Natural killer cell (primary cell): ENCODE measurements around the gene WFS1. TPM values are rescaled to one million over a fixed set of nuclear protein-coding genes. Genes with fewer than 3 reads are reported as not detected.

ENCODE experiments used
- ATAC-seq, 3 donors: fragments of 150-1000 bp in 2 of 3; fragments of 200-7000 bp in 1 of 3; cut with Tn5 transposase; 1 replicate in 1 of 3; 2 replicates in 2 of 3; pipeline ENCODE4 v1.10.0; 2021; ENCODE audit warnings: mild to moderate bottlenecking in 2 of 3, moderate library complexity in 2 of 3
- DNase-seq, 2 donors: peaks; one replicate each; pipeline versions ENCODE4 v3.0.0 to v3.0.0-alpha.2; 2013 to 2021; ENCODE audit warnings: mixed read lengths in 1 of 2
- H3K27ac ChIP-seq: one replicate; pipeline ENCODE4 v1.5.1; 2013; ENCODE audit warnings: mild to moderate bottlenecking, low read length
- H3K27me3 ChIP-seq: one replicate; pipeline ENCODE4 v1.6.1; 2013; ENCODE audit warnings: low read length; ENCODE audit not compliant: control insufficient read depth, insufficient read depth
- H3K36me3 ChIP-seq: one replicate; pipeline ENCODE4 v1.6.1; 2013; ENCODE audit warnings: low read length; ENCODE audit not compliant: control insufficient read depth, insufficient read depth
- H3K4me1 ChIP-seq: one replicate; pipeline ENCODE4 v1.6.1; 2013; ENCODE audit warnings: low read length; ENCODE audit not compliant: control insufficient read depth, insufficient read depth
- H3K4me3 ChIP-seq: one replicate; pipeline ENCODE4 v1.5.1; 2013; ENCODE audit warnings: low read length
- H3K9me3 ChIP-seq: one replicate; pipeline ENCODE4 v1.6.1; 2013; ENCODE audit warnings: low read length; ENCODE audit not compliant: control insufficient read depth, insufficient read depth
- H3K27ac Mint-ChIP-seq, 2 donors: one replicate each; pipeline ENCODE4 v1.8.0; 2022; ENCODE audit warnings: mild to moderate bottlenecking in 2 of 2, mixed read lengths in 2 of 2, moderate library complexity in 1 of 2
- H3K27me3 Mint-ChIP-seq, 2 donors: one replicate each; pipeline ENCODE4 v1.8.0; 2022; ENCODE audit warnings: low read depth in 2 of 2, mixed read lengths in 2 of 2
- H3K36me3 Mint-ChIP-seq: one replicate; pipeline ENCODE4 v1.8.0; 2022; ENCODE audit warnings: mixed read lengths
- H3K4me1 Mint-ChIP-seq, 2 donors: one replicate each; pipeline ENCODE4 v1.8.0; 2022; ENCODE audit warnings: mixed read lengths in 2 of 2
- H3K4me3 Mint-ChIP-seq: one replicate; pipeline ENCODE4 v1.8.0; 2022; ENCODE audit warnings: mild to moderate bottlenecking, moderate library complexity, mixed read lengths
- H3K9me3 Mint-ChIP-seq, 2 donors: one replicate each; pipeline ENCODE4 v1.8.0; 2022; ENCODE audit warnings: mixed read lengths in 2 of 2
- CTCF ChIP-seq: fragments of 200-600 bp; IDR thresholded peaks from one replicate; pipeline ENCODE4 v1.8.0; 2022; ENCODE audit warnings: antibody characterized with exemption
- WGBS: methylation state at CpG from one replicate; pipeline ENCODE4 v1.1.7; 2013; ENCODE audit warnings: missing lambda C conversion rate; ENCODE audit not compliant: insufficient coverage; 5-methylcytosine and 5-hydroxymethylcytosine counted together
- intact Hi-C: fragments of 100-400 bp; cut with micrococcal nuclease; formaldehyde crosslinking; loops from one replicate; pipeline ENCODE4 v1.14.2; 2022
- total RNA-seq, 4 donors: library from RNA; stranded (reverse); fragments of 120-200 nt in 1 of 4; gene quantifications; one replicate each; pipeline versions ENCODE4 v1.2.3 to v1.2.4, GENCODE V29; 2013 to 2022

Gene WFS1
- total RNA-seq, 3 donors from 2014 or later (not counting 1 experiment from before 2014, with no cell fraction given), result 3.0 to 5.6 (median 3.5) TPM

GRCh38 chr4:6290769-6291547 is 21.3 kb downstream of the WFS1 start:
- H3K4me3 Mint-ChIP-seq, result no peak overlapping the region
- H3K27ac Mint-ChIP-seq, result no peak overlapping the region
- TF ChIP-seq CTCF, result no peak
- no peaks in the 10 kb centered on the region for H3K9me3 ChIP-seq
- no peaks in the 10 kb centered on the region for H3K27me3 ChIP-seq
- no peak overlapping the region for H3K27ac ChIP-seq
- H3K27me3 Mint-ChIP-seq, result no peaks in the 10 kb centered on the region
- H3K9me3 Mint-ChIP-seq, result no peaks in the 10 kb centered on the region
- intact Hi-C loops, result no loop called here
- no peak for DNase-seq
- H3K36me3 Mint-ChIP-seq, result no peaks in the 10 kb centered on the region
- no peaks in the 10 kb centered on the region for H3K36me3 ChIP-seq
- H3K4me3 ChIP-seq, result no peak overlapping the region
- WGBS, result 88% methylated on average over 25 of the region's 25 CpGs
- ATAC-seq, result no peak
- H3K4me1 ChIP-seq, result no peaks in the 10 kb centered on the region
- no peaks in the 10 kb centered on the region for H3K4me1 Mint-ChIP-seq

GRCh38 chr4:6291784-6292297 is 22.2 kb downstream of the WFS1 start:
- Histone ChIP-seq H3K27ac (no peak overlapping the region), H3K36me3 (no peaks in the 10 kb centered on the region), H3K4me1 (no peaks in the 10 kb centered on the region), H3K9me3 (no peaks in the 10 kb centered on the region), H3K4me3 (no peak overlapping the region), H3K27me3 (no peaks in the 10 kb centered on the region)
- 86% methylated on average over 21 of the region's 21 CpGs for WGBS
- DNase-seq (no peak), ATAC-seq (no peak)
- no peak overlapping the region for H3K27ac Mint-ChIP-seq
- H3K4me1 Mint-ChIP-seq, result no peaks in the 10 kb centered on the region
- H3K4me3 Mint-ChIP-seq, result no peak overlapping the region
- no peaks in the 10 kb centered on the region for H3K9me3 Mint-ChIP-seq
- TF ChIP-seq CTCF, result no peak
- no peaks in the 10 kb centered on the region for H3K36me3 Mint-ChIP-seq
- H3K27me3 Mint-ChIP-seq, result no peaks in the 10 kb centered on the region
- intact Hi-C loops, result no loop called here

GRCh38 chr4:6292376-6293096 is 22.9 kb downstream of the WFS1 start:
- Mint-ChIP-seq H3K27ac (no peak overlapping the region), H3K4me3 (no peak overlapping the region), H3K36me3 (no peaks in the 10 kb centered on the region), H3K27me3 (no peaks in the 10 kb centered on the region), H3K9me3 (no peaks in the 10 kb centered on the region), H3K4me1 (no peaks in the 10 kb centered on the region)
- intact Hi-C loops, result no loop called here
- no peaks in the 10 kb centered on the region for H3K9me3 ChIP-seq
- no peak overlapping the region for H3K4me3 ChIP-seq
- no peaks in the 10 kb centered on the region for H3K27me3 ChIP-seq
- H3K36me3 ChIP-seq, result no peaks in the 10 kb centered on the region
- no peak for TF ChIP-seq CTCF
- WGBS, result 79% methylated on average over 13 of the region's 13 CpGs
- no peak overlapping the region for H3K27ac ChIP-seq
- no peaks in the 10 kb centered on the region for H3K4me1 ChIP-seq
- ATAC-seq (no peak), DNase-seq (no peak)
